NCI-H510A (cell line): ENCODE measurements around the gene ACSS2.

Experiments
- DNase-seq: peaks from one replicate; lab custom pipeline; 2025; lab: John Stamatoyannopoulos, UW

The ACSS2 gene

GRCh38 chr20:34946661-34947060 lies 70.2 kb downstream of the ACSS2 start:
- DNase-seq = no peak

- DNase-seq = no peak
These were observed 70.9 kb downstream of the ACSS2 start for GRCh38 chr20:34947336-34947735.

- DNase-seq = no peak
These were observed 71.6 kb downstream of the ACSS2 start for GRCh38 chr20:34948030-34948429.

- DNase-seq = no peak
These were observed 72.7 kb downstream of the ACSS2 start for GRCh38 chr20:34949120-34949519.

- no peak for DNase-seq
These were observed 74.8 kb downstream of the ACSS2 start for GRCh38 chr20:34951252-34951651.

GRCh38 chr20:34951652-34952051 lies 75.2 kb downstream of the ACSS2 start:
- DNase-seq = no peak

- DNase-seq = no peak
These were observed 76.3 kb downstream of the ACSS2 start for GRCh38 chr20:34952671-34953070.

- DNase-seq = no peak
These were observed 77.5 kb downstream of the ACSS2 start for GRCh38 chr20:34953960-34954359.

GRCh38 chr20:34954904-34955230 lies 78.5 kb downstream of the ACSS2 start:
- DNase-seq = no peak

- peak; percentile 96 for DNase-seq
These were observed 79.0 kb downstream of the ACSS2 start, which contains the start of the genes GSS and MYH7B for GRCh38 chr20:34955231-34956040. Gene GSS (minus strand): TSS chr20:34955806. CDS start chr20:34951852, 3,954 bp downstream. Gene MYH7B (plus strand): TSS chr20:34955868. CDS start chr20:34978006, 22,138 bp downstream.

GRCh38 chr20:34956041-34956458 lies 79.6 kb downstream of the ACSS2 start:
- no peak for DNase-seq

- DNase-seq = no peak
These were observed 80.5 kb downstream of the ACSS2 start for GRCh38 chr20:34956751-34957472.

- DNase-seq = no peak
These were observed 88.1 kb downstream of the ACSS2 start for GRCh38 chr20:34964486-34964885.

GRCh38 chr20:34965051-34965450 lies 88.6 kb downstream of the ACSS2 start:
- no peak for DNase-seq

- no peak for DNase-seq
These were observed 91.0 kb downstream of the ACSS2 start for GRCh38 chr20:34967421-34967820.

GRCh38 chr20:34968042-34968775 lies 91.8 kb downstream of the ACSS2 start:
- DNase-seq = no peak

- no peak for DNase-seq
These were observed 93.9 kb downstream of the ACSS2 start for GRCh38 chr20:34970193-34970840.

GRCh38 chr20:34970846-34971560 lies 94.6 kb downstream of the ACSS2 start:
- DNase-seq = no peak

GRCh38 chr20:34971561-34972235 lies 95.3 kb downstream of the ACSS2 start:
- DNase-seq = no peak

- no peak for DNase-seq
These were observed 97.8 kb downstream of the ACSS2 start for GRCh38 chr20:34974246-34974645.

GRCh38 chr20:34976286-34976685 lies 99.9 kb downstream of the ACSS2 start:
- DNase-seq = no peak
